ENCODE measurements around the gene SH3GL2. TPM values are rescaled to one million over a fixed set of nuclear protein-coding genes. Genes with fewer than 3 reads are reported as not detected.

Gene SH3GL2
- total and polyA plus RNA-seq, 9 of the 15 experiments (the other 6 are each of a cell fraction or from before 2014, with no cell fraction given): not detected

GRCh38 chr9:17653947-17654465 lies 75.1 kb downstream of the SH3GL2 start (continued):
- TF ChIP-seq KDM2B (CRISPR knock-in tag; IDR thresholded peaks at IDR 0.05): no peak
- TF ChIP-seq HNRNPL (IDR thresholded peaks at IDR 0.05; ENCODE audit: low read depth, low read length): no peak
- no peak for TF ChIP-seq CEBPB (tag; IDR thresholded peaks at IDR 0.05)
- no peak for TF ChIP-seq ELF4 (CRISPR knock-in tag; IDR thresholded peaks at IDR 0.05)
- no peak for TF ChIP-seq ESRRA (IDR thresholded peaks at IDR 0.05; ENCODE audit: borderline replicate concordance, low read depth)

GRCh38 chr9:17656889-17657288 lies 78.0 kb downstream of the SH3GL2 start:
- H3K4me3 ChIP-seq: no peak overlapping the region
- FAIRE-seq: no peak
- no peaks in the 10 kb centered on the region for H4K20me1 ChIP-seq (replicated peaks; ENCODE audit: control insufficient read depth, insufficient read depth, low read length)
- H3K9ac ChIP-seq (ENCODE audit: insufficient read depth in 1 of 2, low read depth in 2 of 2, low read length in 2 of 2): no peak overlapping the region
- POLR2A ChIA-PET: no interaction called here
- no peaks in the 10 kb centered on the region for H3K27me3 ChIP-seq (ENCODE audit: control insufficient read depth in 2 of 2, insufficient read depth in 2 of 2, low read length in 2 of 2)
- H3K9me1 ChIP-seq (ENCODE audit: control insufficient read depth, insufficient read depth, low read length): no peaks in the 10 kb centered on the region
- CTCF ChIA-PET (ENCODE audit: low intra/inter-chr PET ratio): no interaction called here
- WGBS (ENCODE audit: insufficient coverage, low coverage, missing lambda C conversion rate): 0% methylated on average over 1 of the region's 1 CpG
- no peak overlapping the region for H3K27ac ChIP-seq (ENCODE audit: extremely low read depth, low read depth, low read length)
- ATAC-seq: no peak
- DNase-seq (ENCODE audit: extremely low read depth in 1 of 4, low spot score in 3 of 4): no peak
- in situ Hi-C loops (cut with MboI) (no loop called here), intact Hi-C loops (cut with micrococcal nuclease) (no loop called here)
- H3K9me3 ChIP-seq (replicated peaks; ENCODE audit: control insufficient read depth, insufficient read depth, low read depth, low read length): no peaks in the 10 kb centered on the region
- BruUV-seq (replicated peaks): no TSS peak
- H3K4me2 ChIP-seq (ENCODE audit: insufficient read depth, low read length): no peak overlapping the region
- no peaks in the 10 kb centered on the region for H3K4me1 ChIP-seq (replicated peaks in 1 of 2; ENCODE audit: control insufficient read depth in 2 of 2, insufficient read depth in 2 of 2, low read length in 2 of 2)
- no peaks in the 10 kb centered on the region for H3K36me3 ChIP-seq (ENCODE audit: control insufficient read depth, insufficient read depth, low read length)
- H3K79me2 ChIP-seq (ENCODE audit: control insufficient read depth, insufficient read depth, low read length): no peaks in the 10 kb centered on the region
- no peak overlapping the region for H2AFZ ChIP-seq (ENCODE audit: low read depth, low read length)
- TF ChIP-seq, protein P1, sequence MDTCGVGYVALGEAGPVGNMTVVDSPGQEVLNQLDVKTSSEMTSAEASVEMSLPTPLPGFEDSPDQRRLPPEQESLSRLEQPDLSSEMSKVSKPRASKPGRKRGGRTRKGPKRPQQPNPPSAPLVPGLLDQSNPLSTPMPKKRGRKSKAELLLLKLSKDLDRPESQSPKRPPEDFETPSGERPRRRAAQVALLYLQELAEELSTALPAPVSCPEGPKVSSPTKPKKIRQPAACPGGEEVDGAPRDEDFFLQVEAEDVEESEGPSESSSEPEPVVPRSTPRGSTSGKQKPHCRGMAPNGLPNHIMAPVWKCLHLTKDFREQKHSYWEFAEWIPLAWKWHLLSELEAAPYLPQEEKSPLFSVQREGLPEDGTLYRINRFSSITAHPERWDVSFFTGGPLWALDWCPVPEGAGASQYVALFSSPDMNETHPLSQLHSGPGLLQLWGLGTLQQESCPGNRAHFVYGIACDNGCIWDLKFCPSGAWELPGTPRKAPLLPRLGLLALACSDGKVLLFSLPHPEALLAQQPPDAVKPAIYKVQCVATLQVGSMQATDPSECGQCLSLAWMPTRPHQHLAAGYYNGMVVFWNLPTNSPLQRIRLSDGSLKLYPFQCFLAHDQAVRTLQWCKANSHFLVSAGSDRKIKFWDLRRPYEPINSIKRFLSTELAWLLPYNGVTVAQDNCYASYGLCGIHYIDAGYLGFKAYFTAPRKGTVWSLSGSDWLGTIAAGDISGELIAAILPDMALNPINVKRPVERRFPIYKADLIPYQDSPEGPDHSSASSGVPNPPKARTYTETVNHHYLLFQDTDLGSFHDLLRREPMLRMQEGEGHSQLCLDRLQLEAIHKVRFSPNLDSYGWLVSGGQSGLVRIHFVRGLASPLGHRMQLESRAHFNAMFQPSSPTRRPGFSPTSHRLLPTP (IDR thresholded peaks at IDR 0.05; ENCODE audit: borderline replicate concordance, extremely low read depth, insufficient read length): no peak
- TF ChIP-seq NR3C1 (CRISPR knock-in tag; IDR thresholded peaks at IDR 0.05) (no peak), ZSCAN32 (CRISPR knock-in tag; IDR thresholded peaks at IDR 0.05) (no peak), POLR3G (IDR thresholded peaks at IDR 0.05; ENCODE audit: extremely low read depth, insufficient read length, insufficient replicate concordance) (no peak), KLF1 (tag; IDR thresholded peaks at IDR 0.05) (no peak), GMEB1 (CRISPR knock-in tag; IDR thresholded peaks at IDR 0.05) (no peak), PHB (CRISPR knock-in tag; IDR thresholded peaks at IDR 0.05) (no peak), ZNF165 (CRISPR knock-in tag; IDR thresholded peaks at IDR 0.05; ENCODE audit: borderline replicate concordance) (no peak)
